NCI-H1436 treated with DMSO at 0.1 percent for 48 hours (cell line): Measurements from ENCODE around the gene TMEM238L.
"Not testable (repeated sequence)": the region's sequence is repeated elsewhere in the genome, so short reads cannot be mapped to it uniquely, and the experiment has no call there.

ENCODE experiments used
- DNase-seq: peaks from one replicate; lab custom pipeline; 2025; lab: John Stamatoyannopoulos, UW

The TMEM238L gene, protein sequence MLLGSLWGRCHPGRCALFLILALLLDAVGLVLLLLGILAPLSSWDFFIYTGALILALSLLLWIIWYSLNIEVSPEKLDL

DNA sequence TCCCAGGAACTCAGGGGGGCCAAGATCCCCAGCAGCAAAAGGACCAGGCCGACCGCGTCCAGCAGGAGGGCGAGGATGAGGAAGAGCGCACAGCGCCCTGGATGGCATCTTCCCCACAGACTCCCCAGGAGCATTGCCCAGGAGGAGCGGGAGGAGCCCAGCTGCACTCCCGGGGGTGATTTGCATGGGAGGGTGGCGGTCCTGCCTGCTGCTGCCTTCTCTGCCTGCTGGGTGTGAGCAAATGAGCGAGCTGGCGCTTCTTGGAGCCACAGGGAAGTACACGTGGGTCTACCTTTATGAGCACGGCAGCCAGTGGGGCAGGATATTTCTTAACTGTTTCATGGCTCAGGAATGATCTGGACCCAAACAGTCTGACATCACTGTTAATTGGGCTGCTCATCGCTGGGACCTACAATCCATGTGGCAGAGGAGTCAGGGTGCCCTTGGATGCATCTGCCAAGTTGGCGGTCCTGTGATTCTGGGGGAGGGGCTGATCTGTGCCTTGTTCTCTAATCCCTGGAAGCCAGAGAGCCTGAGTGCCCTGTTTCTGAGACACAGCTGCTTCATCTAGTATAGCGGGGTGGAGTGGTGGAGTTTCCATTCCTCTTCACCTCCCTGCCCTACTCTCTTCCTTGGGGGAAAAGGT is at the start of gene TMEM238L:
TMEM238L (minus strand) TSS at position 270 of the 646 bp plus-strand sequence; CDS start at position 134, 136 bp downstream.
- DNase-seq = no peak

DNA sequence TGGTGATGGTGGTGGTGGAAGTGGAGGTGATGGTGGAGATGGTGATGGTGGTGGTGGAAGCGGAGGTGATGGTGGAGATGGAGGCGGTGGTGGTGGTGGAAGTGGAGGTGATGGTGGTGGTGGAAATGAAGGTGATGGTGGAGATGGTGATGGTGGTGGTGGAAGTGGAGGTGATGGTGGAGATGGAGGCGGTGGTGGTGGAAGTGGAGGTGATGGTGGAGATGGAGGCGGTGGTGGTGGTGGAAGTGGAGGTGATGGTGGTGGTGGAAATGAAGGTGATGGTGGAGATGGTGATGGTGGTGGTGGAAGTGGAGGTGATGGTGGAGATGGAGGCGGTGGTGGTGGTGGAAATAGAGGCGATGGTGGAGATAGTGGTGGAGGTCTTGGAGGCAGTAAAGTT is 42.7 kb upstream of the TMEM238L start:
- not testable (repeated sequence) for DNase-seq

DNA sequence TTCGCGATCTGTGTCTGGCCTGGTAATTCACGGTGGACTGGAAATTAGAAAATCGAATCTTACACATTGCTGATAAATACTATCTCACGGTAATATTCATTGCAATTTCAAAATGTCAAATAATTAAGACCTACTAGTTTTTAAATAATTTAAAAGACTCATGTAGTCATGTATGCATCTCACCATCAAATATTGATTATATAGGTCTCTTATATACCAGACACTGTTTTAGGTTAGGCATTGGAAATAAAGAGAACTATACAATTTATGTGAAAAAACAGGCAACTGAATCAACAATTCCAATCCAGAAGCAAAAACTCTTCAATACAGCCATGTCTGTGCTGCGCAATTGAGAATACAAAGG is 41.5 kb upstream of the TMEM238L start:
- no peak for DNase-seq

DNA sequence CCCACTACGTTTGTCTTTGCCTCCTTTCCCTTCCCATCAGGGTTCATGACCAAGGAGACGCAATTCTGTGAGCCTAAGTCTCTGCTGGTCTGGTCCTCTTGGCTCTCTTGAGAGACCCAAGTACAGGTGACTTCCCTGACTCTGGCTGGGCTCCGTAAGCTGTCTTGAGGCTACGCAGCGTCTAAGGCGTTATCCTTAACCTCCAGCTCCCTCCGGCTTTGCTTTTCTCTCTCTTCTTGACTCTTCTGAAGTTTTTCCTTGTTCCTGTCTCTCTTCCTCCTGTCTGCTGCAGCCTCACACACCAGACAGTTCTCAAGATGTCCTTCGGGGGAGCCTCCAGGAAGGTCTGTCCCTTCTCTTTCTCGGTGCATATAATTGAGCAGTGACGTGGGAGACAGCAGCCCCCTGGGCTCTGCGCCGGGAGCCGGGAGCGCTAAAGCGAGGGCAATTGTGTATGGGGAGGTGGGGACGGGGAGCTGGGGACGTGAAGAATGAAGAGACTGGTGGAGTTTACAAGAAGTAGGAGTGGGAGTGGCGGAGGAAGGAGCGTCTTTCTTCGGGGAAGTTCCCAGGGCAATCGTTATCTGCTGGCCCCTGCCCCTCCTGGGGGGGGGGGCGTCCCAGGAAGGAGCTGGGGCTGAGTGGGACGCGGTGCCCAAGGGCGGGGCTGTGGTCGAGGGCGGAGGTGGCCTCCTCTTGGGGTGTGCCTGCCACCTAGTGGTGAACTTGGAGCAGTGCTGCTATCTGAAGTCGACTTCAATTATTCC is 40.9 kb upstream of the TMEM238L start:
- no peak for DNase-seq

DNA sequence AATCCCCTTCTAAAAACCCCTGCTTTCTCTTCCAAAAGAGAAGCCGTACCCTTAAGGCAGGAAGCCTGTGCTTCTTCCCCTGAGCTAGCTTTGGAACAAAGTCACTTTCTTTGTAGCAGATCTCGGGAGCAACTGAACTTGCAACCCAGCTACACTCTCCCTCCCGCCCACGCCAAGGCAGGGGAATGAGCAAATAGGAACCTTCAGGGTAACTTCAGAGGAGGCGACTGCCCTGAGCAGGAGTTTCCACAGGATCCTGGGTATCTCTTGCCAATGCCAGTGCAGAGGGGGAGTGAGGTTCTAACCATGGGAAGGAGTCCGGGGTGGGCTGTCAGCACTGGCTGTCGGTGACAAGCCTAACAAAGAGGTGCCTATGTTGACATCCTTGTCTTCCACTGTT is 39.9 kb upstream of the TMEM238L start:
- no peak for DNase-seq

DNA sequence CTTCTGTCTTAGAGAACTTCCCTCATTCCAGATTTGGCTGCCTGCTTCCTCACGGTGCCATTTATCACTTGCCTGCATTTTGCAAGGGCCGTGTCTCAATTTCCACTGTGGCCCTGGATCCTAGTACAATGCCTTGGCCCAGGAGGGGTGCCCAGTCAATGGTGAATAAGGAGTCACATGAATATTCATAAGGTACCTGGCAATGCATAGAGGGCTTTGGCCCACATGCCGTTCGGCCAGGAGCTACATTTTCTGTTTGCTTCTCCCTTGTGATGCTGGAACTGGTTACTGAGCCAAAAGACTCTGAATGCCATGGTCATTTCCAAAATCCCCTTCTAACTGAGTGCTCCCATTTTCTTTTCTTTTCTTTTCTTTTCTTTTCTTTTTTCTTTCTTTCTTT is 38.8 kb upstream of the TMEM238L start:
- DNase-seq = no peak

DNA sequence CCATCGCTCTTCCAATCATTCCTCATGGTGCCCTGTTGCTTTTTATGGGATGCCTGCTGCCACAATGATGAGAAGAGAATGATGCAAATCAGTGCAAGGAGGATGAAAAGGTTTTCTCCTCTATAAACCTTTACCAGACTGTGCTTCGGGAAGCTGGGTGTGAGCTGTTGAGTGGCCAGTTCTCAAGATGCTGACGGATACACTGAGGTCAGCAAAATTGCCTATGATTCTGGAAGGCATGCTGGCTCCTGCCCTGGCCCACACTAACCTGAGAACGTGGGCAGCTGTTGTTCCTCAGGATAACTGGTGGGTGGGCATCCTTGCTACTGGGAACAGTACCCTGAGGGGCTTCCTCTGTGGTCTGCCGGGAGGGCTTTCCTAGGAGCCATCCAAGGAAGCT is 34.8 kb upstream of the TMEM238L start:
- DNase-seq = no peak

DNA sequence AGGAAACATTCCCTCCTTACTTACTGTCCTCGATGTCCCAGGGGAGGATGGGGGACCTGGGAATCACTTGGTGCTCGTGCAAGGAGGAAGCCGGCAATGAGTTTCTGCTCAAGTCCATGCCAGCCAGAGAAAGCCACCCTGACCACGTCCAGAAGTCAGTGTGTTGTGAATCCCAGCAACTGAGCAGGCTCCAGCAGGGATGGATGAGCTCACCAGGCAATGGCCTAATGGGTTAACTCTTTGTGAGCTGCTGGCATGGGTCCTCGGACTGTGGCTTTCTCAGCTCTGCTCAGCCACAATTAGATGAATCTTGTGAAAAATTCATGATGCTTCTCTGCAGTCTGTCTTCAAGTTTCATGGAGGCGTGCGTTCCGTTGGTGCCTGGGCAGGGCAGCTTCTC is 34.0 kb upstream of the TMEM238L start, which contains the start of gene PIRT:
PIRT (minus strand) TSS at position 167 of the 400 bp plus-strand sequence. CDS start 12,442 bp downstream, outside the sequence.
- no peak for DNase-seq

DNA sequence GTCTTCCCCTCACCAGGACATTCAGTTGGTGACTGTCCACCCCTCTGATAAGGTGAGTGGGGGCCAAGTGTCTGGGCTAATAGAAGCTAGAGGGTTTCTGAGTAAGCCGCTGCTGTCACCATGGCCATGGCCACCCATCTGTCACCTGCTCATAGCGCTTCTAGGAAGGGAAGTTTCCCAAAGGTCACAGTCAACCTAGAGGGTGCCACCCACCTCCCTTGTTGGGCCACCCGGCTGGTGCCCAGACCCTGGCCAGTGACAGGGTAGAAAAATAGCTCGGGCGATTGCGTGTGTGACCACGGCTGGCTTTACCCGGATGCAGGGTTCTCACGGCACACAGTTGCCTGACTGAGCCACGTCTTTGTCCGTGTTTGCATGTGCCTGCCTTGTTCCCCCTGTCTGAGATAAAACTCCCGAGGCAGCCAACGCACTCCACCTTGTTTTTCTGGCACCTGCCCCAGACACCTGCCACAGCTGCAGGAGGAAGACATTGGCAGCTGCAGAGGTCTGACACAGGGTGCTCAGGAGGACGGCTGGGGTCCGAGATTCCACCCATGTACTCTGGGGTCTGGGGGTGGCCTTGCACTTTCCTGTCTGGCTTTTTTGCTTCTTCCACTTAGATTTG is 33.2 kb upstream of the TMEM238L start:
- DNase-seq = no peak

DNA sequence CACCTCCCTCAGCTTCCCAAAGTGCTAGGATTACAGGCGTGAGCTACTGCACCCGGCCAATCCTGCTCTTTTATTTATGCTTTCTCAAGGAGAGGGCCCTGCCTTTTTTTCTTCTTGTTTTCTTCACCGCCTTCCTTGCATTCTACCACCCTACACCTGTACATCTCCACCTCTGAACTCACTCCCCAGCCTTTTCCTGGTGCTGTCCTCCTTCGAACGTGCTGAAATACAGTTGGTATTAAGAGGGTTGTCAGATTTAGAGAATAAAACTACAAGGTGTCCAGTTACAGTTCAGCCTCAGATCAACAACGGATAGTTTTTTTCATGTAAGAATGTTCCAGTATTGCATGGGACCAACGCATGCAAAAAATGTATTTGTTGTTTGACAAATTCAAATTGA is 32.2 kb upstream of the TMEM238L start:
- DNase-seq = no peak

DNA sequence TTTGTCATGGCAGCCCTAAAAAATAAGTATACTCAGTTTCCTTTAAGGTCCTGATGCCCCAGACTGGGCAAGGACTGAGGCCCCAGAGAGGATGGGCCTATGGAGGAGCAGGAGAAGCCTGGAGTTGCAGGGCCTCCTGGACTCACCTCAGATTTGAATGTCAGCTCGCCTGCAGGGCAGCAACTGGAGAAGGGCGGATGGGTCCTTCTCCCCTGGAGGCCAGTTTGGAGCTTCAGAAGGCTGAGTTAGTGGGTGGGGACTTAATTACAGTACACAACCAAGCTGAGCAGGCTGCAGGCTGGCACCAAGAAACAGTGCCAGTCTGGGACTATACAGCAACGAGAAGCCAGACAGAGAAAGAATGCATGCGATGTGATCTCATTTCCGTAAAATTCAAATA is 27.8 kb upstream of the TMEM238L start:
- no peak for DNase-seq

DNA sequence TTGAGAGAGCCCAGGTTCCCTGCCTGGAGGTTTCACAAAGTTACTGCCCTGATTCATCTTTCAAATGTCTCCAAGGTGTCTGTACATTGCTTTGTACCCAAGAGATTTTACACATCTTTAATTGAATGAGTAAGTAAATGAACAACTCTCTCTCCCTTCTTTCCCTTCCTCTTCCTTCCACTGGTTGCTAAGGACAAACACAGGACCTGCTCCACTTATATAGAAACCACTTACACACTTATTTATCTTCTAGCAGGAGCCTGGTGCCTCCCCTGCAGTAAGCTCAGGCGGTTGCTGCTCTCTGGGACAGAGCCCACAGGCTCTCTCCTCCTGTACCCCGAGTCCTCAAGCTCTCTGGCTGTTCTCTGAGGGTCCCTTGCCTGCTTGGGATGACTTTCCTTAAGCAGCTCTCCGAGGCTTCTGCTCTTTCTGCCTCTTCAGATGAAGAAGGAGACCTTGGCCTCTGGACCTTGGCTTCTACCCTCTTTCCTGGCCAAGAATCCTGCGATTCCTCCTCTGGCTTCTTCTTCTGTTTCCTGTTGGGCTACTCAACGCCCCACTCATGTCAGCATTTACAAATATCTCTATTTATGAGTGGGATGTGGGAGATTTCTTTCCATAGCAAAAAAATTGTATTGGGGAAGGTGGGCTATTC is 24.1 kb upstream of the TMEM238L start:
- no peak for DNase-seq

DNA sequence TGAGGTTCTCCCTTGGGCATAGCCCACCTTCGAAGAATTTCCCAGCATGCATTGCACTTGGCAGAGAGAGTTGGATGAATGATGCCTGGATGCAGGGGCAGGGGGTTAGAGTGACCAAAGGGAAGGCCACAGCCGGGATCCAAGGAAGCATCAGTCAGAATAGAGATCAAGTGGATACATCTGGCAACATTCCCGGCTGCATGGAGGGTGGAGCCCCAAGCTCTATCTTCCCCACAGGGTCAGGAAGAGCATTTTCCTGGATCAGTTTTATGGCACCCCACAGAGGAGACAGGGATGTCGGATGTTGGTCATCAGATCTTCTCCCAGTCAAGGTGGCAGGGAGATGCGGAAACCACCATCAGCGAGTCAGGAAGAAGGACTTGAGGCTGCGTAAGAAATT is 21.0 kb upstream of the TMEM238L start:
- DNase-seq = no peak

DNA sequence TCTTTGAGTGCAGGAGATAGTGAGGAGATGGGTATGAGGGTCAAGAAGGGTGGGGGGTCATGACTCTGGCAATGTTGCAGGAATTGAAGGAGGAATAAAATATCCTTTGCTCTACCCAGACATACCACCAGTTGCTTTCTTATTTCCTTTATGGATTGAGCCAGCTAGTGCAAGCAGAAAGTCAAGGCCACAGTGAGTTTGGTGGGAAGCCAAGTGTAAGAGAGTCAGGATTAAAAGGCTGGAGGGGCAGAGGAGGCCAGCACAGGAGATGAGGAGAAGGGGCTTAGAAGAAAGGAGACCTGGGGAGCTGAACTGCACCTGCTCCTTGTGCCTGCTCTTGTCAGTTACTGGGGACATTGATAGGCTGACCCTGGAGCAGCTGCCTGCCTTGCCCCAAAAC is 17.9 kb upstream of the TMEM238L start:
- no peak for DNase-seq

DNA sequence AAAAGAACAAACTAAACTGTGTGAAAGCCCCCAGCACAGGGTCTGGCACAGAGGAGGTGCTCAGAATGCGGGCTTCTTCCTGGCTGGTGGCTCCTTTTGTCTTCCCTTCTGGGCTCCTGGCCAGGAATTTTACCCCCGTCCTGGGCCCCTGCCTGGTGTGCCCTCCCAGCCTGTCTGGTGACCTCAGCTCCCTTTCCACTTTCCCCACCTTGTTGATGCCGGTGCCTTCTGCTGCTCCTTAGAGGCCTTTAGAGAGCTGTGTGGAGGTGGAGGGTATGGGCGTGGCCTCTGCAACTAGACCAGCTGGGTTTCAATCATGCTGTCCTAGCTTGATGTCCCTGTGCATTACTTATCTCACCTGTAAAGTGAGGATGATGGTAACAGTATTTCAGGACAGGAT is 17.2 kb upstream of the TMEM238L start:
- DNase-seq = no peak

DNA sequence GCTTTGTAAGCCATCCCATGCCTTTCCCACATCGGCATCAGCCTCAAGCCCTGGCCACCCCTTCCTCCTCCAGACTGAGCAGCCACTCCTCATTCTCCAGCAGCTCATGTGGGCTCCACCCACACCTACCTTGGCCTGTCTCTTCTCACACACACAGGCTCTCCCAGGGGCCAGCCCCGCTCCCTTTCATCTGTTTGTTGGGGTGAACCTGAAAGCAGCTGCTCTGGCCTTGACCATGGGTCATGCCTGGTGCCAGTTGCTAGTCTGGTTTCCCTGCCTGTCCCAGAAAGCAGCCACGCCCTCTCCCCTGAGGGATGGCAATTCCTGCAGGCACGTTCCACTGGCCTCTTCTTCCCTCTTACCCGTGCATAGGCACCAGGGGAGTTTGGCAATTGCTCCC is 11.4 kb upstream of the TMEM238L start:
- no peak for DNase-seq

DNA sequence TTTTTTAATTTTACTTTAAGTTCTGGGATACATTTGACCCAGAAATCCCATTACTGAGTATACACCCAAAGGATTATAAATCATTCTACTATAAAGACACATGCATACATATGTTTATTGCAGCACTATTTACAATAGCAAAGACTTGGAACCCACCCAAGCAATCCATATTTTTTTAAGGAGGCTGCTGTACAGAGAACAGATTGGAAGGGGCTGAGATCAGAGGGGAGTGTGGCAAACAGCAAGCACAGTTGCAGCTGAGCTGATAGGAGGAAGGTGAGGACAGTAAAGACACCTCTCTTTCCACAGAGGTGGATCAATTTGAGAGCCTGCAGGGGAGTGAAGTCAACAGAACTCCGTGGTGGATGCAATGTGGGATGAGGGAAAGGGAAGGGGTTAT is 10.2 kb upstream of the TMEM238L start:
- DNase-seq = no peak

DNA sequence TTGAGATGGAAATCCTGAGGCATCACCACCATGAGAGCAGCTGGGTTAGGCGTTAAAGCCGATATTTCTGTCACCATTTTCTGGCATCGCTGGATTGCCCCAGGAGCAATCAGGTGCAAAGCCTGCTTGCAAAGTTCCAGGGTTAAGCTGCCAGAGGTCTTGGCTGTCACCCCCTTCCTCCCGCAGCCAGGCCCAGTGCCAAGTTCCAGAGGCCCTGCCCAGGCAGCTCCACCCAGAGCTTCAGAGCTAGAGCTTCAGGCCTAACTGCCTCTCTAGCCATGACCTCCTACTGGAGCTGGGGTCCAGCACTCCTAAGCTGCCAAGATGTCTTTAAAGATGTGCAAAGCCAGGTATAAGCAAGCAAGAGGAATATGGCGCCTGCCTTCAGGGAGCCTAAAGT is 8.8 kb upstream of the TMEM238L start:
- DNase-seq = no peak

DNA sequence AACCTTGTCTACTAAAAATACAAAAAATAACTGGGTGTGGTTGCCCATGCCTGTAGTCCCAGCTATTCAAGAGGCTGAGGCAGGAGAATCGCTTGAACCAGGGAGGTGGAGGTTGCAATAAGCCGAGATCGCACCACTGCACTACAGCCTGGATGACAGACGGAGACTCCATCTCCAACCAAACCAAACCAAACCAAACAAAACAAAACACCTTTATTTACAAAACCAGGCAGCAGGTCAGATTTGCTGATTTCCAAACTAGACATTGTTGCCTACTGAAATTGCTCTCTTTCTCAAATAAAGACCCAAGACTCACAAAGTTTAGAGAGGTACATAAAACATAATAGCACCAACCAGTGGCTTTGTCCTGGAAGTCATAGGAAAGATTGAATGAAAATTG is 5.7 kb upstream of the TMEM238L start:
- DNase-seq = no peak

DNA sequence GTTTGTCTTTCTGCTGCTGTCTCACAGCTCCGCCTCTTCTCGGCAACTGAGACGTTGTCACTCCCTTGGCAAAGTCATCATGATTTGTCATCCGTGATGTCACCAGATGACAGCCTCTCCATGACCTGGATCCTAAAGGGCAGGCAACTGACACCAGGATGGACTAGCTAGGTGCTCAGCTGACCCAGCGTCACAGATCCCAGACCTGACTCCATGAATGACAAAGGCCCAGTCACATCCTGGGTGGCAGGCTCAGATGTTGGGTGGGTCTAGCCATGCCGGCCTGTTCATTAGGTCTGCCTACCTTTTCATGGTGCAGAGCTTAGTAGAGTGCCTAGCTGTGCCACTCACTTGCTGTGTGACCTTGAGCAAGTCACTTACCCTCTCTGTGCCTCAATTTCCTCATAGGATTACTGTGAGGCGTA is 3.8 kb upstream of the TMEM238L start:
- DNase-seq = no peak

DNA sequence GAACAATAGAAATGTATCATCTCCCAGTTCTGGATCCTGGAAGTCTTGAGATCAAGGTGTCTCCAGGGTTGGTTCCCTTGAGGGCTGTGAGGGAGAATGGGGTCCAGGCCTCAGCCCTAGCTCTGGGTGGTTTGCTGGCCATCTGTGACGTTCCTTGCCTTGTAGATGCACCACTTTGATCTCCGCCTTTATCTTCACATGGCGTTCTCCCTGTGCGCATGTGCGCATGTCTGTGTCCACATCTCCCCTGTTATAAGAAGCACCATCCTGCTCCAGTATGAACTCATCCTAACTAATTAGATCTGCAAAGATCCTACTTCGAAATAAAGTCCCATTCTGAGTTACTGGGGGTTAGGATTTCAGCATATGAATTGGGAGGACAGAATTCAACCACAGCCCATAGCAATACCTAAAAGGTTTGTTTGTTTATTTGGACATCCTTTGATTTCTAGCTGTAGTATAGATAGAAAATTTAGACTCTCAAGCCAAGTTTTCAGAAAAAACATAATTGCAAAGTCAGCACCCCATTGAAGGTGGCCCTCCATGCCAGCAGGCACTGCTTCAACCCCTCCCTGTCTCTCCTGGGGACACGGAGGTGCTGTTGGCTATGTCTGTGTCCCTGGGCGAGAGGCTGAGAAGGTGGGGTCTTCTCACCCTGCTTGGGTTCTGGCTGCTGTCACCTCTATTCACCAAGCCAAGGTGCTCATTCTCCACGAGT is 2.8 kb upstream of the TMEM238L start:
- DNase-seq = no peak

DNA sequence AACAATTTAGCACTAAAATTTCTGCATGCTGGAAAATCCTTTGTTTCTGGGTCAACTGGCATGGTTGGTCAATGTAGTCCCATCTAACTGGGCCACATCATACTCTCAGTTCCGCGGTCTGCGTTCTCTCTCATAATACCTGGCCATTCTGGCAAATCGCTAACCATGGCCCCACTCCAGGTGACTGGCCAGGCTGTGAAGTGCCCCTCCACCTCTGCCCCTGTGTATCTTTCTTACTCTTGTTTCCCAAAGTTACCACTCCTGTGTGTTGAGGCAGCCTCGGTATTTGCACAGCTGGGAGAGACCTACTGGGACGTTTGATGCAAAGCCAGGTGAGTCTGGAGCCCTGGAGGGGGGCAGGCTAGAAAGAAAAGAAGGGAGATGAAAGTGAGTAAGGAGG is 2.0 kb upstream of the TMEM238L start:
- DNase-seq = no peak
